Loucy (cell line): Measurements from ENCODE around the gene CDH12.

ENCODE experiments used
- H2AFZ ChIP-seq: fragments of 200-600 bp; sonication (generic); 2 replicates; pipeline ENCODE4 v1.6.0; 2016; ENCODE audit warnings: antibody characterized with exemption, mild to moderate bottlenecking, low read length, moderate library complexity
- H3F3A ChIP-seq: fragments of 200-600 bp; 2 replicates; pipeline ENCODE4 v1.6.0; 2016; ENCODE audit warnings: antibody characterized with exemption, low read depth, mild to moderate bottlenecking
- H3K27me3 ChIP-seq: fragments of 200-600 bp; sonication (generic); 2 replicates; pipeline ENCODE4 v1.6.1; 2014; ENCODE audit warnings: low read length, mild to moderate bottlenecking; ENCODE audit not compliant: insufficient read depth, poor library complexity, severe bottlenecking
- H3K36me3 ChIP-seq: fragments of 200-600 bp; sonication (generic); 2 replicates; pipeline ENCODE4 v1.6.1; 2016; ENCODE audit warnings: low read length; ENCODE audit not compliant: insufficient read depth
- H3K4me1 ChIP-seq: fragments of 200-600 bp; sonication (generic); 2 replicates; pipeline ENCODE4 v1.5.1; 2014; ENCODE audit warnings: low read length, mild to moderate bottlenecking; ENCODE audit not compliant: insufficient read depth, poor library complexity, severe bottlenecking
- H3K4me2 ChIP-seq: fragments of 200-600 bp; sonication (generic); 2 replicates; pipeline ENCODE4 v1.6.0; 2014; ENCODE audit warnings: antibody characterized with exemption, low read length, low read depth, mild to moderate bottlenecking; ENCODE audit not compliant: poor library complexity, severe bottlenecking
- H3K4me3 ChIP-seq: fragments of 200-600 bp; sonication (generic); 2 replicates; pipeline ENCODE4 v1.5.1; 2014; ENCODE audit warnings: low read length, mild to moderate bottlenecking, mixed read lengths; ENCODE audit not compliant: poor library complexity, severe bottlenecking
- H3K79me2 ChIP-seq: fragments of 200-600 bp; sonication (generic); 2 replicates; pipeline ENCODE4 v1.6.1; 2014; ENCODE audit warnings: low read length; ENCODE audit not compliant: insufficient read depth
- H3K9ac ChIP-seq: fragments of 200-600 bp; sonication (generic); 2 replicates; pipeline ENCODE4 v1.6.0; 2014; ENCODE audit warnings: mild to moderate bottlenecking, low read depth, low read length, moderate library complexity; ENCODE audit not compliant: poor library complexity, severe bottlenecking
- H3K9me2 ChIP-seq: fragments of 200-600 bp; sonication (generic); replicated peaks from 2 replicates; pipeline ENCODE4 v1.6.1; 2016; ENCODE audit warnings: low read depth, low read length, mixed read lengths
- H3K9me3 ChIP-seq: fragments of 200-600 bp; sonication (generic); 2 replicates; pipeline ENCODE4 v1.6.1; 2014; ENCODE audit warnings: mild to moderate bottlenecking, antibody characterized with exemption, low read length, low read depth; ENCODE audit not compliant: insufficient read depth
- H4K20me1 ChIP-seq: fragments of 200-600 bp; sonication (generic); 2 replicates; pipeline ENCODE4 v1.6.0; 2014; ENCODE audit warnings: antibody characterized with exemption, low read length, mild to moderate bottlenecking; ENCODE audit not compliant: insufficient read depth, poor library complexity, severe bottlenecking
- CTCF ChIP-seq: fragments of 200-600 bp; sonication (generic); conservative IDR thresholded peaks from 2 replicates; pipeline ENCODE4 v1.5.1; 2014; ENCODE audit warnings: mild to moderate bottlenecking, antibody characterized with exemption, low read length
- EZH2phosphoT487 ChIP-seq: fragments of 200-600 bp; IDR thresholded peaks from 2 replicates; pipeline ENCODE4 v1.6.1; 2018; ENCODE audit warnings: antibody characterized with exemption, mild to moderate bottlenecking, moderate library complexity, borderline replicate concordance

The CDH12 gene

GRCh38 chr5:22051881-22052280 lies 801.3 kb downstream of the CDH12 start:
- H3K9ac ChIP-seq = no peak overlapping the region
- H4K20me1 ChIP-seq = no peaks in the 10 kb centered on the region
- no peak overlapping the region for H3K4me3 ChIP-seq
- no peaks in the 10 kb centered on the region for H3K9me3 ChIP-seq
- H3K27me3 ChIP-seq = no peaks in the 10 kb centered on the region
- no peak for TF ChIP-seq CTCF
- no peak for TF ChIP-seq EZH2phosphoT487
- H3K4me1 ChIP-seq = no peaks in the 10 kb centered on the region
- no peaks in the 10 kb centered on the region for H3K9me2 ChIP-seq
- H3K4me2 ChIP-seq = no peak overlapping the region
- no peaks in the 10 kb centered on the region for H3F3A ChIP-seq
- H2AFZ ChIP-seq = no peak overlapping the region
- no peaks in the 10 kb centered on the region for H3K79me2 ChIP-seq
- H3K36me3 ChIP-seq = no peaks in the 10 kb centered on the region

GRCh38 chr5:22050931-22051330 lies 802.2 kb downstream of the CDH12 start:
- no peaks in the 10 kb centered on the region for H3K9me3 ChIP-seq
- no peak overlapping the region for H2AFZ ChIP-seq
- no peak overlapping the region for H3K9ac ChIP-seq
- H3K4me2 ChIP-seq = no peak overlapping the region
- H3K27me3 ChIP-seq = no peaks in the 10 kb centered on the region
- H3K4me1 ChIP-seq = no peaks in the 10 kb centered on the region
- no peak overlapping the region for H3K4me3 ChIP-seq
- no peaks in the 10 kb centered on the region for H3K36me3 ChIP-seq
- TF ChIP-seq EZH2phosphoT487 (no peak), CTCF (no peak)
- H3K79me2 ChIP-seq = no peaks in the 10 kb centered on the region
- H3K9me2 ChIP-seq = no peaks in the 10 kb centered on the region
- no peaks in the 10 kb centered on the region for H4K20me1 ChIP-seq
- H3F3A ChIP-seq = no peaks in the 10 kb centered on the region

GRCh38 chr5:22044229-22044628 lies 808.9 kb downstream of the CDH12 start:
- H4K20me1 ChIP-seq = no peaks in the 10 kb centered on the region
- no peak overlapping the region for H3K4me2 ChIP-seq
- H3K27me3 ChIP-seq = no peaks in the 10 kb centered on the region
- no peaks in the 10 kb centered on the region; the same call in 1 of the 2 replicates for H3K9me2 ChIP-seq
- no peaks in the 10 kb centered on the region for H3K36me3 ChIP-seq
- no peak overlapping the region for H3K9ac ChIP-seq
- no peaks in the 10 kb centered on the region for H3K9me3 ChIP-seq
- no peaks in the 10 kb centered on the region for H3K4me1 ChIP-seq
- no peak overlapping the region for H3K4me3 ChIP-seq
- H2AFZ ChIP-seq = no peak overlapping the region
- H3F3A ChIP-seq = no peaks in the 10 kb centered on the region
- TF ChIP-seq EZH2phosphoT487 = no peak
- TF ChIP-seq CTCF = no peak
- no peaks in the 10 kb centered on the region for H3K79me2 ChIP-seq
